Measurements from ENCODE around the gene SMCHD1. TPM values are rescaled to one million over a fixed set of nuclear protein-coding genes. Genes with fewer than 3 reads are reported as not detected.

SMCHD1 gene
- total and polyA plus RNA-seq, 2 experiments from 2014 or later, result 13.0 to 63.9 TPM

- Histone ChIP-seq H3K27me3 (no peaks in the 10 kb centered on the region), H3K4me3 (no peak overlapping the region), H3K36me3 (replicated peaks; ENCODE audit: insufficient read depth, low read depth) (no peaks in the 10 kb centered on the region), H2AFZ (no peak overlapping the region), H3K79me2 (no peaks in the 10 kb centered on the region), H3K27ac (no peak overlapping the region), H4K20me1 (ENCODE audit: insufficient read depth, poor library complexity, severe bottlenecking) (no peaks in the 10 kb centered on the region), H3K4me1 (ENCODE audit: insufficient read depth) (no peaks in the 10 kb centered on the region), H3K9me2 (replicated peaks; ENCODE audit: insufficient read depth) (no peaks in the 10 kb centered on the region), H3K4me2 (no peak overlapping the region), H3K9me3 (ENCODE audit: low read depth) (no peaks in the 10 kb centered on the region)
- DNase-seq (ENCODE audit: low spot score), result no peak
- TF ChIP-seq EZH2 (IDR thresholded peaks at IDR 0.05; ENCODE audit: borderline replicate concordance) (no peak), EZH2phosphoT487 (IDR thresholded peaks at IDR 0.05; ENCODE audit: low read depth, severe bottlenecking, unreplicated experiment) (no peak), CTCF (IDR thresholded peaks at IDR 0.05; ENCODE audit: poor library complexity) (no peak)
- WGBS (ENCODE audit: low lambda C conversion rate, missing lambda C conversion rate), result 96% methylated on average over 5 of the region's 5 CpGs
Observed at GRCh38 chr18:2610549-2610948, 45.0 kb upstream of the SMCHD1 start.

DNA sequence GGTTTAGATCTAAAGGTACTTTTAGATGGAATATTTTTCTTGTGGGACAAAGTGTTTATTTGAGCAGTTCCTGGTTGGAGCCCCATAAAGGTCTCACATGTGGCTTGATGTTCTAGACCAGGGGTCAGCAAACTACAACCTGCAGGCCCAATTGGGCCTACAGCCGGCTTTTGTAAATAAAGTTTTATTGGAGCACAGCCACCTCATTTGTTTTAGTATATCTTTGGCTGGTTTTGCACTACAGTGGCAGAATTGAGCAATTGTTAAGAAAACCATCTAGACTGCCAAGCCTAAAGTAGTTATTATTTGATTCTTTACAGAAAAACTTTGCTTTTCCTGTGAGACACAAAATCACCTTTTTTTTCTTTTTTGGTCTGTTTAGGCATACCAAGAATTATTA is 42.5 kb upstream of the SMCHD1 start:
- Histone ChIP-seq H3K9me2 (replicated peaks; ENCODE audit: insufficient read depth) (no peaks in the 10 kb centered on the region), H3K9me3 (ENCODE audit: low read depth) (no peaks in the 10 kb centered on the region), H3K4me3 (no peak overlapping the region), H4K20me1 (ENCODE audit: insufficient read depth, poor library complexity, severe bottlenecking) (no peaks in the 10 kb centered on the region), H2AFZ (no peak overlapping the region), H3K4me1 (ENCODE audit: insufficient read depth) (no peaks in the 10 kb centered on the region), H3K4me2 (no peak overlapping the region), H3K27ac (no peak overlapping the region), H3K27me3 (no peaks in the 10 kb centered on the region), H3K36me3 (replicated peaks; ENCODE audit: insufficient read depth, low read depth) (no peaks in the 10 kb centered on the region), H3K79me2 (no peaks in the 10 kb centered on the region)
- no peak for TF ChIP-seq EZH2phosphoT487 (IDR thresholded peaks at IDR 0.05; ENCODE audit: low read depth, severe bottlenecking, unreplicated experiment)
- no peak for TF ChIP-seq EZH2 (IDR thresholded peaks at IDR 0.05; ENCODE audit: borderline replicate concordance)
- no peak for TF ChIP-seq CTCF (IDR thresholded peaks at IDR 0.05; ENCODE audit: poor library complexity)
- no peak for DNase-seq (ENCODE audit: low spot score)
- WGBS (ENCODE audit: low lambda C conversion rate, missing lambda C conversion rate), result 73% methylated on average over 1 of the region's 1 CpG

DNA sequence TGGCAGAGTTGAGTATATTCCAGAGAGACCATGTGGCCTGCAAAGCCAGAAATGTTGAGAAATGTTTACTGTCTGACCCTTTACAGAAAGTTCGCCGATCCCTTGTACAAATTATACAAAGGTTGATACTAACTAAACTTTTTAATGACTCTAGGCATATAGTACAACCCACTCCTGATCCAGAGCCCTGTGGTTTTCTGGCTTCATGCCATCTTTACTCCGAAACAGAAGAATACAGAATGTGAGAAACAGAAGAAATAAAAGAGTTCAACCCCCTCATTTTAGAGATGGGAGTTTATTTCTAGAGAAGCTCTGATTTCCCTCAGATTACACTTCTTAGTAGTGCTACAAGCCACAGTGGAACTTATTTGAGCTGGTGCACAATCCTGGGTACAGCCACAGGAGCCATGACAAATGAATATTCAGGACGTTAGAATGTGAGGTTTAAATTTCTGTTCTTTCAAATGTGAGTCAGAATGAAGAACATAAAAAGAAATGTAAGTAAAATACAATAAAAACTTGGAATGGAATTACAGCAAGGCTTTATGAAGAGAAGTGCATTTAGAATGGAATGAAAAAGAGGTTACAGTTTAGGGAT is 38.0 kb upstream of the SMCHD1 start:
- no peak for DNase-seq (ENCODE audit: low spot score)
- Histone ChIP-seq H3K4me1 (ENCODE audit: insufficient read depth) (no peaks in the 10 kb centered on the region), H3K79me2 (no peaks in the 10 kb centered on the region), H3K9me3 (ENCODE audit: low read depth) (no peaks in the 10 kb centered on the region), H3K27ac (no peak overlapping the region), H3K4me2 (no peak overlapping the region), H3K9me2 (replicated peaks; ENCODE audit: insufficient read depth) (no peaks in the 10 kb centered on the region), H2AFZ (no peak overlapping the region), H3K4me3 (no peak overlapping the region), H3K36me3 (replicated peaks; ENCODE audit: insufficient read depth, low read depth) (no peaks in the 10 kb centered on the region), H3K27me3 (no peaks in the 10 kb centered on the region), H4K20me1 (ENCODE audit: insufficient read depth, poor library complexity, severe bottlenecking) (no peaks in the 10 kb centered on the region)
- TF ChIP-seq CTCF (IDR thresholded peaks at IDR 0.05; ENCODE audit: poor library complexity), result no peak
- no peak for TF ChIP-seq EZH2 (IDR thresholded peaks at IDR 0.05; ENCODE audit: borderline replicate concordance)
- TF ChIP-seq EZH2phosphoT487 (IDR thresholded peaks at IDR 0.05; ENCODE audit: low read depth, severe bottlenecking, unreplicated experiment), result no peak
- WGBS (ENCODE audit: low lambda C conversion rate, missing lambda C conversion rate), result 78% methylated on average over 4 of the region's 4 CpGs

All from hepatocyte (in vitro differentiated cells).